NCI-H1417 treated with DMSO at 0.1 percent for 48 hours (cell line): Measurements from ENCODE around the gene RGPD3.
"Not testable (repeated sequence)": the region's sequence is repeated elsewhere in the genome, so short reads cannot be mapped to it uniquely, and the experiment has no call there.

Source experiments
- DNase-seq: peaks from one replicate; lab custom pipeline; 2025; lab: John Stamatoyannopoulos, UW

RGPD3 gene

DNA sequence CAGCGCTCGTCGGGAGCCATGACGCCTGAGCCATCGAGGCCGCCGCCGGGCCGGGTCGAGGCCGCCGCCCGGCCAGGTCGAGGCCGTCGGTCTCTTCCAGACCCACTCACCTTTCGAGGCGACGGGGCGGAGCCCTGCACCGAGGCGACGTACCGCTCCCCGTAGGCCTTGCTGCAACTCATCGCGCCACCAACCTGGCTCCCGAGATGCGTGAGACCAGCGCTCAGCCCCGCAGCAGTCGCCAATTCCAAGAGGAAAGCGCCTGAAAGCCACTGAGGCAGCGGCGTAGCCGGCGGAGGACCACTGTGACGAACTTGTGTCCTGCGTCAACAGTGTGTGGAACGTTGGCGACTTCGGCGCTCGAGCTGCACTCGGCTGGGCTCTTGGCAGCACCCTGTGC lies at the start of gene RGPD3:
TSS of gene RGPD3 (minus strand) at position 307 of the 400 bp plus-strand sequence. CDS start at position 182, 125 bp downstream.
- DNase-seq = not testable (repeated sequence)

DNA sequence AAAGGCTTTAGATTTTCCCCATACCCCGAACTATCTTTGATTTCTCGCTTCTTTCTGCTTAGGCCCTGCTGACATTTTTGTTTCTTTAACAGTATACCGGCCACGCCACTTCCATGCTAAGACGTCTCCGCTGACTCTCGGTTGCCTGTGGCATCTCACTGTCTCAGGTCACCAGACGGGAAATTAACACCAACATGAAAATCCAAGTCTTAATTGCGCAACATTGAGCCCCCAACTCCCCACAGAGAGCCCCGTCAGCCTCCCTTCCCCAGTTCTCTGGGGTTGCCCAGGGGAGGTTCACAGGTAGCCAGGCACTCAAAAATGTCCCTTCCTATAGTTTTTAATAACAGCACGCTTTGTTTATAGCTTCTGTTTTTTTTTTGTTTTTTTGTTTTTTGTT lies 49.1 kb upstream of the RGPD3 start:
- no peak for DNase-seq

DNA sequence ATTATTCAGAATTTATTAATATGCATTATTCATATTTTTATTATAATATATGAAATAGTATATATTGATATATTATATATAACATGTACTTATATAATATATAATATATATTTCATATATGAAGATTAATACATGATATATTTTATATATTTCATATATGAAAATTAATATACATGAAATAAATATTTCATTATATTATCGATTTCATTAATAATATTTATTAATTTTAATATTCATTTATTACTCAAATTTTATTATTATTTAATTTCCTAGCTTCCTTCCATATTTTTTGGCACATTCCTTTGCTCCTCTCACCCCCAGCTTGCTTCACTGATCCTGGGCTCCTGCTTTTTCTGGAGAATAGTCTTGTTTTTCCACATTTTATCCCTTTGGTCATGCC lies 48.7 kb upstream of the RGPD3 start:
- no peak for DNase-seq

DNA sequence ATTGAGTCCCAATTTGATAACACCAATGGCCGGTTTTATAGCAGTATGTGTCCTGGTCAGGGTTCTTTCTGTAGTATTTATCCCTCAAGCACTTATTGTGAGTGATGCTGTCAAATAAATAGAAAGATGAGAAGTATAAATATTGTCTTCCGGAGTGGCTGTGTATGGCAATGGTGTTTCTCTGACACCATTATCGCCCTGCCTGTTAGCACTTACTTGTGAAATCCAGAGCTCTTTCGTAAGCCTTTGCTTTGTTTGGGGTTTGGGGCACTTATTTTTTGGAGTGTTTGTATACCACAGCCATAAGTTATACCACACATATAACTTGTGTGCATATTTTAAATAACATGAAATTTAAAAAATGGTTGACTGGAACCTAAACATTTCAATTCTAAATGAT lies 48.2 kb upstream of the RGPD3 start:
- no peak for DNase-seq

DNA sequence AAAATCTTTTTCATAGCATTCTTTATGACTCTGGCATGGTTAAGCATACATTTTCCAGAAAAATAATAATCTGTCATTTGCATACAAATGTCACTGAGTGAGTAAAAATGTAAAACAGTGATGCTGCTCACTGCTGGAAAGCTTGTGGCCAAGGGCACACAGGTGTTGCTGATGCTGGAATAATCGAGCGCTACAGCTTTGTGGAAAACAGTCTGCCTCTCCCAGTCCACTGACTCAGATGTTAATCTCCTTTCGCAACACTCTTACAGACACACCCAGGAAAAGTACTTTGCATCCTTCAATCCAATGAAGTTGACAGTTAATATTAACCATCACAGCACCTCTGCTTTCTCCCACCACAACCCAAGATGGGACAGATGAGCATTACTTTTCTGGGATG lies 46.6 kb upstream of the RGPD3 start:
- DNase-seq = not testable (repeated sequence)

DNA sequence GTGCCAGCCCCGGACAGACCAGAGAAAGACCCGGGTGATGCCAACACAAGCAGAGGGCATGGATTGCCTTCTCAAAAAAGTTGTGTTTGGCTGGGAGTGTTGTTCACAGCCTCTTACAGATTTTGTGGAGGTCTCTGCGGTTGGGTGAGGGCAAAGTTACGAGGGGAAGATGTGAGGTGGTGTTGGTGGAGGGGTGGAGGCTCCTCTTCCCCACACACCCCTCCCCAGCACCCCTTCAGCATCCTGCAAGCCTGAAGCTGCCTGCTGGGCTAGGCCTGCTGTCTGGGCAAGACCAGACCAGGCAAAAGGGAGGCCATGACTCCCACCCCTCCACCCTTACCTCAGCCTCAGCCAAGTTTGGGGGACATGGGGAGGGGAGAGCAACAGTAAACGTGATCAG lies 45.2 kb upstream of the RGPD3 start:
- not testable (repeated sequence) for DNase-seq

DNA sequence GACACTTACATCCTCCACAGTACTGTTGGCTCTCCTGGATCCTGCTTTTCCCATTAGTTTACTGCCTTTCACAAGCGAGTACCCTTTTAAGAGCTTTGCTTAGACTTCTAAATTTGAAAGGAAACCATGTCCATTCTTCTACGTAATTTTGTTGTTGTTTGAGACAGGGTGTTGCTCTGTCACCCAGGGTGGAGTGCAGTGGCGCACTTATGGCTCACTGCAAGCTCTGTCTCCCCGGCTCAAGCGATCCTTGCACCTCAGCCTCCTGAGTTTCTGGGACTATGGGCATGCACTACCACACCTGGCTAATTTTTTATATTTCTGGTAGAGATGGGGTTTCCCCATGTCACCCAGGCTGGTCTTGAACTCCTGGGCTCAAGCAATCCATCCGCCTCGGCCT lies 43.7 kb upstream of the RGPD3 start:
- DNase-seq = not testable (repeated sequence)

DNA sequence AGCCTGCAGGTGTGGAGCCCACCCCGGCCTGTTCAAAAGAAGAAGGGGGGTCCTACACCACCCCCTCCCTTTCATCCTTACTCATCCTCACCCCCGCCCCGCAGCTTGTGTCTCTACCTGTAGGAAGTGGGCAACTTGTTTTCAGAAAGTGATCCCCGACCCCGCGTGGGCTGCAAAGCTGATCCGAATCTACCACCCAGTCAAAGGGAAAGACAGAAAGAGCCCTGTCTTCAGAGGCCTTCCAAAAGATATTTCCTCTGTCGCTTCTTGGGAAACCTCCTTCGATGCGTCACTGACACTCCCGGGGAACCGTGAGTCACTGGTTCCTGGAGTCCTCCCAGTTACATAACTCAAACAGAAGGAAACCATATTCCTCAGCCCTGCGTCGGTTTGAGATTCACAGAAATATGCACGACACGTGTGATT lies 43.3 kb upstream of the RGPD3 start:
- not testable (repeated sequence) for DNase-seq

DNA sequence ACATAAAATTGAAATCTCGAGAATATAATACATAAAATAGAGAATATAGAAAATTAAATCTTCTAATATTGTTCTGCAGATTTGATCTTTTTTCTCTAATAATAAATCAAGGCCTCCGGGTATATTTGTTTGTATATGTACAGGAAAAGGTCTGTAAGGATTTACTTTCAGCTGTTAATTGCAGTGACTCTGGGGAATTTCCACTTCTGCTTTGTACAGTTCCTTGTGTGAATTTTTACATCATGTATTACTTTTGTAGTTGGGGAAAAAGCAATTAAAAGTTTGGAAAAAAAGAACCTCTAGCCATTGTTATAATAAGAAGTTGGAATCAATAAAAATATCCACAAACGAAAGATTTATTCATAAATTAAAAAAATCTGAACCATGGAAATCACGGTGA lies 42.6 kb upstream of the RGPD3 start:
- DNase-seq = not testable (repeated sequence)

DNA sequence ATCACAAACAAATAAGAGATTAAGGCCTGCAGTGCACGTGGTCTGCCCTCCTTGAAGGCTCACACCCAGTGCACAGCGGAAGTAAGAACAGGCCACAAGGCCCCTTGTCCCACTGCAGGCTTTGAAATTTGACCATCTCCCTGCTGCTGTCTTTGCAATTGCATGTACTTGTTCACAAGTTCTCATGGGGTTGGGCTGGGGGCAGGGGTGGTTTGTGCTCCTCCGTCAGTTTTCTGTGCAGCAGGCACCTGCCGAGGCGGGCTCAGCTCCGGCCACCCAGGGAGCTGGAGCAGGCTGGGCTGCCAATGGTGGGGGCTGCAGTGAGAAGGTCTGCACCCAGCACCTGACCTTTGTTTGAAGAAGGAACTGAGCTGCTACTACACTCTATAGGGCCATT lies 41.2 kb upstream of the RGPD3 start:
- DNase-seq = not testable (repeated sequence)

DNA sequence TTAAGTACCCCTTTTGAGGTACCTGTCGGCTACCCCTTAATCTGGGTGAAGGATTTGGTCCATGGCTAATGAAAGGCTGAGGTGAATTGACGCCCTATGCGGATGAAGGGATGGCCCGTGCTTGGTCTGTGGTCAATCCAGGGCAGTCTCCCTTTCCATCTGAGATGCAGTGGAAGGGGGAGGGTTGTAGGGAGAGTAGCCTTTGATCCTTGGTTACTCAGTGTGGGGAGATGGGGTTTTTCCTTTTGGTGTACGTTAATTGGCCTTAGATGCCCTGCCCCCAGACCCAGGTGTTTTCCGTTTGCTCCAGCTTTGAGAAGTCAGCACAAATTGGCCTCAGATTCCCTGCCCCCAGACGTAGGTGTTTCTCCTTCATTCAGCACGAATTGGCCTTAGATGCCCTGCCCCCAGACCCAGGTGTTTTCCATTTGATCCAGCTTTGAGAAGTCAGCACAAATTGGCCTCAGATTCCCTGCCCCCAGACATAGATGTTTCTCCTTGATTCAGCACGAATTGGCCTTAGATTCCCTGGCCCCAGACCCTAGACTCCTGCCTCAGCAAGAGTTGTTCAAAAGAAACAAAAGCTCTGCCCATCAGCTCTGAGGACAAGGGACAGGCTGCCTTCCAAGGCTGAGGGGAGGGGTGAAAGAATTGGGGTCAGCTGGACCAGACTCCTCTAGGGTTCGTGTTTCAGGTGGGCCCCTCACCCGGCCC lies 40.6 kb upstream of the RGPD3 start:
- DNase-seq = not testable (repeated sequence)

DNA sequence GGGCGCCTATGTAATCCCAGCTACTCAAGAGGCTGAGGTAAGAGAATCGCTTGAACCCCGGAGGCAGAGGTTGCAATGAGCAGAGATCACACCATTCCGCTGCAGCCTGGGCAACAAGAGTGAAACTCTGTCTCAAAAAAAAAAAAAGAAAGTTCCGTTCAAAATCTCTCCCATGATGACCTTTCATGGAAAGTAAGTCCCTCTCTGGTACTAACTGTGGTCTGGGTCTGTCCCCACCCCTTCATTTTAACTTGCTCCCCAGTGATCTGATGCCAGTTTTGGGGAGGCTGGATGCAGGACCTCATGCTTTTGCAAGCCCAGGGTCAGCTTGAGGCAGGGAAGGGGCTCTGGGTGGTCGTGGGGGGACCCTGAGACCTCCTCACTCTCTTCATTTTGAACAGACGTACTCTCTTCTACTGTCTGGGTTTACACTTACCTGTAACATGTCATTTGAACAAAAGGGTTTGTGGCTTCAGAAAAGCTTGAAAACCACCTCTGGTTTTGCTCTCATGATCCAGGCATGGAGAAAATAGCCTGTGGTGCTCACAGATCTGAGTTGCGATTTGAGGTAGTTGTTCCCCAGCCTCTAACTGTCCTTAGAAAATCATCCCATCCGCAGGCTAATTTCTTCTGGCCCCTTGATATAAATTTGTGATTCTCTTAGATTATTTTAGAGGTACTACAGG lies 37.9 kb upstream of the RGPD3 start:
- DNase-seq = not testable (repeated sequence)

DNA sequence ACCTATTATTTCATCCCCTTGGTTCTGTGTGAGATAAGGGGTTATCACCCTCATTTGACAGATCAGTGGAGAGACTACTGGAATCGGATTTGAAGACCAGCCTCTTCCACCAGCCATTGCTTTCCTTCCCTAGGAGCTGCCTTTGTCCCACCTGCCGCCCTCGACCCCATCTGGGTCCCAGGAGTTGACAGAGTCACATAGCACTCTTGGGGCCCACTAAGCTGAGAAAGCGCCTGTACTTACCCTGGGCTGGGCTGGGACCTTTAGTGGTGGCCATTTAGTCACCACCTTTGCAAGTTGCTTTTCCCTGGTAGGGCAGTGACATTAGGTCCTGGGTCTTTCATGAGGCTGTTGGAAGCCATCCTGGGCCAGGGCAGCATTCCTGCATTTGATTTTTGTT lies 36.6 kb upstream of the RGPD3 start:
- not testable (repeated sequence) for DNase-seq

DNA sequence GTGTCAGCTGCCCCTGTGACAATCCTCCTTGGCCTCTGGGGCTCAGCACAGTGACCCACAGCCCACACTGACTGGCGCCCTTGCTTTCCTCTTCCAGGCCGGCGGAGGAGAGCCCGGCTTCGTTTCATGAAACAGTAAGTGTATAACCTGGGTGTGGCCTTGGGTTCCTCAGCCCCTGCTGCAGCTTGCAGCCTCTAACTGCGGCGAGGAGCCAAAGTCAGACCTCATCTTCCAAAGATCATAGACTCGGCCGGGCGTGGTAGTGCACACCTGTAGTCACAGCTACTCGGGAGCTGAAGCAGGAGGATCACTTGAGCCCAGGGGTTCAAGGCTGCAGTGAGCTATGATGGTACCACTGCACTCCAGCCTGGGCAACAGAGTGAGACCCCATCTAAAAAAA lies 36.0 kb upstream of the RGPD3 start:
- DNase-seq = not testable (repeated sequence)

DNA sequence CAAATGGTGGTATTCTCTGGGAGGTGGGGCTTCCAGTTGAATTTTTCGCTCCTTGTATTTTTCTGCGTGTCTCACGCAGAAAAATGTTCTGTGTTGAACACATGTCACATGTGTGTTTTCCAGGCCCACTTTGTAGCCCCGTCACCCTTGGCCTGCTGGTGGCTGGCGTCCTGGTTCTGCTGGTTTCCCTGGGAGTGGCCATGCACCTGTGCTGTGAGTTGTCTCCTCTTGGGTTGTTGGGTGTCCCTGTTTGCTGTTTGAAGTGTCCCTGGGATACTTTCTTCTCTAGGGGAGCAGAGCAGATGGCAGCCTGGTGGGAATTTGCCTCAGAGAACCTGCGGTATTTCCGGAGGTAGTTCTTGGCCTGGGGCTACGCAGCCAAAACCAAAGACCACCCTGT lies 34.1 kb upstream of the RGPD3 start:
- DNase-seq = not testable (repeated sequence)

DNA sequence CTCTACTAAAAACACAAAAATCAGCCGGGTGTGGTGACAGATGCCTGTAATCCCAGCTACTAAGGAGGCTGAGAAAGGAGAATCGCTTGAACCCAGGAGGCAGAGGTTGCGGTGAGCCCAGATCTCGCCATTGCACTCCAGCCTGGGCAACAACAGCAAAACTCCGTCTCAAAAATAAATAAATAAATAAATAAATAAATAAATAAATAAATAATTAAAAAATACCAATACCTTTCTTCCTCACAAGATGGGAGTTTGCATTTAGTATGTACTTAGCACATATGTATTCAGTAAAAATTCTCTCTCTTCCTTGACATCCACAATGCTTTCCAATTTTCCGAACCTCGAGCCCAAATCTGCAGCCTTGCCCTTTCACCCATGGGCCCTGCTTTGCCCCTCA lies 32.1 kb upstream of the RGPD3 start:
- DNase-seq = not testable (repeated sequence)

DNA sequence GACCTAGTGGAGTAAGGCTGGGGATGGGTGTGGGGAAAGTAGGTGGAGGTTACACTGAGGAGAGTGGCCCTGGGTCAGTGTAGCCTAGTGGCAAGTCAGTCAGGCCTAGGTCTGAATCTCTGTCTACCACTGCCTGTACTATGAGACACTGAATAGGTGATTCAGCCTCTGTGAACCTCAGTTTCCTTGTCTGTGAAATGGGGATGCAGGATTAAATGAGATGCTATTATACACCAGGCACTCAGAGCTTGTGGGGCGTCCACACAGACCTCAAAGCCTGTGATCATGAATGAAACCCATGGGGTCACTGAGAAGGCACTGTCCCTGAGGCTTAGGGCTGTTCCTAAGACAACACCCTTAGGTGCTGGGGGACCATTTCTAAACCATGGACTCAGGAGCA lies 30.3 kb upstream of the RGPD3 start:
- not testable (repeated sequence) for DNase-seq

DNA sequence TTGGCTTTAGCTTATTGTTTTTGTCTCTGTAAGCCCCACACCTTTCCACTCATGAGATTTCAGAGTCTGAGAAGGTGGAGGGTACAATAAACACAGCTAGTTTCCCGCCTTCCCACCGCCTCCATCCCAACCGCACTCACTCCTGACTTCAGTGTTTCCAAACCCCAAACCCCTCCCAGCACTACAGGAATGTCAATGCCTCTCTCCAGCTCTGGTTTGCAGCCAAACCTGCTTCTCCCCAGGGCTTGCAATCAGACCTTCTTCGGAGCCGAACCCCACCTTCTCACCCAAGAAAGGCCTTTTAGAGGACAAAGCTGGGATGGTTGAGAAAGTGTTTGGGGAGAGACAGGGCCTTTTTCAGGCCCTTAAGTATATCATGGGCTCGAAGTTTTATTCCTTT lies 24.7 kb upstream of the RGPD3 start:
- DNase-seq = not testable (repeated sequence)

DNA sequence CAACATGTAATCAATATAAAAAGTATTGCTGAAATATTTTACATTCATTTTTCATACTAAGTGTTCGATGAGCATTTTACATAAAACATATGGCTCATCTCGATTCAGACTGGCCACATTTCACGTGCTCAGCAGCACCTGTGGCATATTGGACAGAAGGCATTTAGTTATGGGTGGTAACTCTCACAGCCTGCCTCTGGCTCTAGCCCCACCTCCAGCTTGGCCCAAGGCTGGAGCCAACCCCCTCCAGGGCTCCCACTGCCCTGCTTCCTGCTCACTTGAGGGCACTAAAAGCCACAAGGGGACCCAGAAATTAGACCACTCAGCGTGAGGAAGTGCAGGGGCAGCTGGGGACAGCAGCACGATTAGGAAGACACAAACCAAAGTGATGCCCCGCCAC lies 24.2 kb upstream of the RGPD3 start:
- DNase-seq = not testable (repeated sequence)

DNA sequence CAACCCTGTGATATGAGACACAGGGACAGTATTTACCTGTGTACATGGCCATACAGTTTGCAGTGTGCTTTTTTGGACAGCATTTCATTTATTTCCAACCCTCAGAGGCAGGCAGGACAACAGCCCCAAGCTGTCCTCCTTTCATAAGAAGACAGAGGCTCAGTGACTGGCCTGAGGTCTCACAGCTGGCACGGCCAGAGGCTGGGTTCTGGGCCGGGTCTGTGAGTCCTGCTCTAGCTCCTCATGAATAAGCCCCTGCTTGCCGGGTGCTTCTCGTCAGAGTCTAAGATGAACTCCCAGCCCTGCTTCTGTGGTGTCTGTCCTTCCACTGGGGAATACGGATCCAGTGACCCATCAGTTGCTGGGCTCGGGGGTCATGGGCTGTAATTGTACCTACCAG lies 21.5 kb upstream of the RGPD3 start:
- not testable (repeated sequence) for DNase-seq

DNA sequence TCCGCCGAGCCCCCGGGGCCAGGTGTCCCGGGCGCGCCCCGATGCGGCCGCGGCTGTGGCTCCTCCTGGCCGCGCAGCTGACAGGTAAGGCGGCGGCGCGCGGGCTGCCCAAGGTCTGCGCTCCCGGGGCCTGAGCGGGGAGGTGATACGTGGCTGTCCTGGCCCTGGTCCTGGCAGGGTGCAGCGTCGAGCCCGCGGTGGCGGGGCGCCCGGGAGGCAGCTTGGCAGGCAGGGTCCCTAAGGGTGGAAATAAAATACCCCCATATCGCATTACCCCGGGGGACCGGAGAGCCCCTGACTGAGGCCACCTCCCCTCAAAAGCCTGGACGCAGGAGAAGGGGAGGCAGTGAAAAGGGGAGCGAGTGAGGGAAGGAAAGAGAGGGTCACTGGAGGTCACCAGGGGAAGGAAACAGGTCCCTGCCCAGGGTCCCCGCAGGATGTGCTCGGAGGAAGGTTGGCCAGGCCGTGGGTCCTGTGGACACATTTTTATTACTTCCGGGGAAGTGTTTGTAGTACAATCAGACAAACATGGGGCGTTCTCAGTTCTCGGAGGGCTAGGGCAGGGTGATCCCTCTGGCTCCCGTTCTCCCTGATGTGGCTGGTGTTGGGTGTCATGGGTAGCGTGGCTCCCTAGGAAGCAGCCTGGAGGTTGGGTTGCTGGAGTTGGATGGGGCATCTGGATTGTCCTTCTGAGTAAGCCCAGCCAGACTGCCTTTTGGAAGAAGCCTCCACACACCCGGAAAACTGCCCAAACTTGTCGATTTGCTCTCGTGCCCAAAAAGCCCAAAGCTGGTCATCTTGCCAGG lies 19.4 kb upstream of the RGPD3 start:
- DNase-seq = not testable (repeated sequence)

DNA sequence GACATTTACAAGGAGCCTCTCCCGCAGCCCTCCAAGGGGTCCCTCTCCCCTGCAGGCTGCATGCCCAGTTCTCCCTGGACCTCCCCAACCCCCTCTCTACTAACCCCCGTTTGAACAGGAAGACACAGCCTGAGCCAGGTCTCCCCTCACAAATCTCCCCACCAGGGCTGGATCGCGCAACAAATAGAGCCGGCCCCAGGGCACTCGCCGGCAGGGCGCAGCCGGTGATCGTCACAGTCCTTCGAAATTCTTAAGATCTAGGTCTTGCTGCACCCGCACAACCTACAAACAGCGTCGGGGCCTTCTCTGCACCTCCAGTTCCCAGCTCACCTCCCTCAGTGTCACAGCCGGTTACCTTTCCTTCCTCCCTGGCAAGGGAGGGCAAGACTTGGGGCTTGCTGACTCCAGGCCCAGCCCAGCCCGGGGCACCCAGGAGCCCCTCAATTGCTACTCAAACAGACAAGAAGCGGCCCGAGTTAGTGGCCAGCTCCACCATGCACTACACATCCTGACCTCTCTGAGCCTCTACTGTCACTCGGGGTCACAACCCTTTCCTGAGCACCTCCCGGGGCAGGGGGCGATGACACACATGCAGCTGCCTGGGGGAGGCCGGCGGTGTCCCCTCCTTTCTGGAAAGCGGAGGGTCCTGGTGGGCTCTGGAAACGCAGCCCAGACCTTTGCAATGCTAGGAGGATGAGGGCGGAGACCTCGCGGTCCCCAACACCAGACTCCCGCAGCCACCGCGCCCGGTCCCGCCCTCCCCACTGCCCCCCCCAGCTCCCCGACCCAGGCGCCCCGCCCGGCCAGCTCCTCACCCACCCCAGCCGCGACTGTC lies 18.6 kb upstream of the RGPD3 start, which contains the start of gene CD8B2:
TSS of gene CD8B2 (plus strand) at position 814 of the 835 bp plus-strand sequence. CDS start 63 bp downstream, outside the sequence.
- not testable (repeated sequence) for DNase-seq
